GM12878 (cell line): ENCODE results near the gene PRELID2. TPM values are rescaled to one million over a fixed set of nuclear protein-coding genes. Genes with fewer than 3 reads are reported as not detected.

Experiments used
- ATAC-seq: fragments of 200-7000 bp; cut with Tn5 transposase; 3 replicates; pipeline ENCODE4 v1.9.1; 2020; ENCODE audit warnings: mild to moderate bottlenecking, moderate library complexity
- BruUV-seq: library from RNA; stranded (reverse); fragments of 400-500 nt; replicated peaks from 2 replicates; lab custom pipeline; 2021; lab: Mats Ljungman, UMichigan
- CTCF ChIA-PET: fragments of 300-600 bp; sonication (Branson Sonifier 250); formaldehyde crosslinking; extraction: SDS; loops from one replicate; lab custom pipeline; 2021; ENCODE audit warnings: inconsistent platforms; lab: Yijun Ruan, JAX
- POLR2A ChIA-PET: fragments of 350-600 bp; formaldehyde crosslinking; extraction: SDS; loops from one replicate; lab custom pipeline; 2021; ENCODE audit warnings: inconsistent platforms; lab: Charles Lee
- RAD21 ChIA-PET: fragments of 300-600 bp; sonication (Branson Sonifier 250); formaldehyde crosslinking; loops from one replicate; lab custom pipeline; 2023; ENCODE audit warnings: antibody characterized with exemption; ENCODE audit not compliant: unreplicated experiment; lab: Charles Lee
- SMC1A ChIA-PET: fragments of 300-600 bp; sonication (Branson Sonifier 250); formaldehyde crosslinking; loops from one replicate; lab custom pipeline; 2023; ENCODE audit not compliant: unreplicated experiment, uncharacterized antibody; lab: Charles Lee
- DNase-seq: peaks from one replicate; pipeline ENCODE4 v3.0.0-alpha.2; 2011; ENCODE audit warnings: low read depth, low spot score
- FAIRE-seq: peaks from 3 replicates; lab custom pipeline; 2011; peaks lifted over from hg19 to GRCh38; lab: Jason Lieb, UNC
- H2AFZ ChIP-seq: 2 replicates; pipeline ENCODE4 v1.6.0; 2011; ENCODE audit warnings: low read depth, low read length, control low read depth; ENCODE audit not compliant: control insufficient read depth
- H3K27ac ChIP-seq: 2 replicates; pipeline ENCODE4 v1.5.1; 2011; ENCODE audit warnings: control low read depth; ENCODE audit not compliant: control insufficient read depth, insufficient read depth
- H3K27me3 ChIP-seq, 2 experiments: replicated peaks in 1 of 2; 2 replicates each; pipeline versions ENCODE4 v1.6.0 to v1.6.1; 2011; ENCODE audit warnings: low read length in 1 of 2; ENCODE audit not compliant: control insufficient read depth in 2 of 2, insufficient read depth in 2 of 2
- H3K36me3 ChIP-seq, 2 experiments: 2 replicates each; pipeline ENCODE4 v1.5.1; 2011; ENCODE audit warnings: low read length in 1 of 2; ENCODE audit not compliant: control insufficient read depth in 2 of 2, insufficient read depth in 2 of 2
- H3K4me1 ChIP-seq: 2 replicates; pipeline ENCODE4 v1.6.1; 2011; ENCODE audit warnings: mild to moderate bottlenecking, low read length, moderate library complexity, mixed read lengths; ENCODE audit not compliant: control insufficient read depth, insufficient read depth
- H3K4me2 ChIP-seq: 2 replicates; pipeline ENCODE4 v1.6.0; 2011; ENCODE audit warnings: control low read depth; ENCODE audit not compliant: control insufficient read depth, insufficient read depth
- H3K4me3 ChIP-seq: fragments of 200-600 bp; sonication (generic); 2 replicates; pipeline ENCODE4 v1.5.1; 2016
- H3K79me2 ChIP-seq: 2 replicates; pipeline ENCODE4 v1.6.0; 2011; ENCODE audit warnings: low read length; ENCODE audit not compliant: control insufficient read depth, insufficient read depth
- H3K9ac ChIP-seq: 2 replicates; pipeline ENCODE4 v1.8.0; 2011; ENCODE audit warnings: low read length, control low read depth, mixed read lengths; ENCODE audit not compliant: control insufficient read depth, insufficient read depth
- H3K9me3 ChIP-seq: replicated peaks from 3 replicates; pipeline ENCODE4 v1.5.1; 2011; ENCODE audit warnings: mild to moderate bottlenecking, low read length; ENCODE audit not compliant: control insufficient read depth, insufficient read depth
- H4K20me1 ChIP-seq: 2 replicates; pipeline ENCODE4 v1.6.0; 2011; ENCODE audit not compliant: control insufficient read depth, insufficient read depth
- ASH2L ChIP-seq: fragments of 300-600, 200-600 bp; sonication (generic); IDR thresholded peaks from 2 replicates; pipeline ENCODE4 v1.6.1; 2017; ENCODE audit warnings: low read depth, mild to moderate bottlenecking, borderline replicate concordance
- BRCA1 ChIP-seq: IDR thresholded peaks from 2 replicates; pipeline ENCODE4 v1.6.1; 2011; ENCODE audit warnings: low read depth, low read length, improper control_type of control experiment
- CBX5 ChIP-seq: sonication (generic); IDR thresholded peaks from 2 replicates; pipeline ENCODE4 v1.6.1; 2016; ENCODE audit warnings: low read depth, moderate library complexity, mild to moderate bottlenecking, inconsistent platforms
- CHD1 ChIP-seq: IDR thresholded peaks from 2 replicates; pipeline ENCODE4 v1.6.1; 2012; ENCODE audit warnings: low read depth, low read length, improper control_type of control experiment
- CHD4 ChIP-seq: fragments of 200-600 bp; sonication (generic); IDR thresholded peaks from 2 replicates; pipeline ENCODE4 v1.6.1; 2016; ENCODE audit warnings: mild to moderate bottlenecking
- FOXK2 ChIP-seq: fragments of 450-650 bp; IDR thresholded peaks from 2 replicates; pipeline ENCODE4 v1.6.1; 2017; ENCODE audit warnings: mild to moderate bottlenecking, moderate library complexity
- MEF2A ChIP-seq: IDR thresholded peaks from 2 replicates; pipeline ENCODE4 v1.6.1; 2011; ENCODE audit warnings: low read depth, mild to moderate bottlenecking, low read length, moderate library complexity; ENCODE audit not compliant: insufficient read depth
- MTA2 ChIP-seq: fragments of 450-650 bp; IDR thresholded peaks from 2 replicates; pipeline ENCODE4 v1.6.1; 2016; ENCODE audit warnings: low read depth, mild to moderate bottlenecking, moderate library complexity
- MTA3 ChIP-seq: IDR thresholded peaks from 2 replicates; pipeline ENCODE4 v1.6.1; 2012; ENCODE audit warnings: low read length, inconsistent platforms, borderline replicate concordance
- MYB ChIP-seq: fragments of 150-350 bp; IDR thresholded peaks from 2 replicates; pipeline ENCODE4 v1.6.1; 2014; ENCODE audit warnings: mild to moderate bottlenecking, low read depth, low read length, borderline replicate concordance
- NRF1 ChIP-seq: conservative IDR thresholded peaks from 2 replicates; pipeline ENCODE4 v1.6.1; 2011; ENCODE audit warnings: mild to moderate bottlenecking, low read depth, low read length, improper control_type of control experiment
- POLR2A ChIP-seq: IDR thresholded peaks from 2 replicates; pipeline ENCODE4 v1.6.1; 2011; ENCODE audit warnings: low read depth, mild to moderate bottlenecking, low read length
- SIN3A ChIP-seq: IDR thresholded peaks from 2 replicates; pipeline ENCODE4 v1.6.1; 2012; ENCODE audit warnings: low read depth, low read length, improper control_type of control experiment
- SMAD1 ChIP-seq: fragments of 450-650 bp; IDR thresholded peaks from 2 replicates; pipeline ENCODE4 v1.6.1; 2018; ENCODE audit warnings: mild to moderate bottlenecking, low read depth; ENCODE audit not compliant: partially characterized antibody
- TAF1 ChIP-seq: IDR thresholded peaks from 2 replicates; pipeline ENCODE4 v1.6.1; 2011; ENCODE audit warnings: mild to moderate bottlenecking, low read depth, low read length, borderline replicate concordance
- WGBS: methylation state at CpG from one replicate; pipeline ENCODE4 v1.1.6; 2016; ENCODE audit warnings: low lambda C conversion rate; ENCODE audit not compliant: insufficient replicate concordance, insufficient coverage; ENCODE audit errors: missing lambda C conversion rate; 5-methylcytosine and 5-hydroxymethylcytosine counted together
- in situ Hi-C: fragments of 300-500 bp; cut with MboI; formaldehyde crosslinking; loops from 9 replicates; pipeline ENCODE4 v1.14.3; 2018; ENCODE audit warnings: mixed read lengths
- intact Hi-C: fragments of 100-400 bp; cut with micrococcal nuclease; formaldehyde crosslinking; loops from one replicate; pipeline ENCODE4 v1.14.2; 2022; ENCODE audit not compliant: unreplicated experiment
- polyA plus RNA-seq, 11 experiments: library from polyadenylated mRNA; depleted of rRNA in 4 of 11; unstranded in 6 of 11; stranded (reverse) in 5 of 11; fragments of >200 nt; fragmentation: Nextera tagmentation in 4 of 11; fragmentation: Illumina TruSeq in 1 of 11; extraction: Ambion mirVana in 4 of 11; extraction: Trizol in 1 of 11; gene quantifications; 1 replicate in 1 of 11; 2 replicates in 10 of 11; pipeline versions ENCODE4 v1.2.1 to v1.2.3, GENCODE V29; 2011 to 2016; ENCODE audit warnings: inconsistent platforms in 2 of 11, missing spikeins in 2 of 11, low read depth in 1 of 11
- total RNA-seq, 4 experiments: library from RNA; depleted of rRNA in 3 of 4; stranded (reverse); fragments of >200 nt in 3 of 4; fragmentation: Illumina TruSeq in 1 of 4; extraction: Trizol in 1 of 4; gene quantifications; 2 replicates each; pipeline versions ENCODE4 v1.2.1 to v1.2.3, GENCODE V29; 2013 to 2021
- TF ChIP-seq, protein P1 (sequence below): fragments of 450-650 bp; formaldehyde crosslinking; IDR thresholded peaks from 2 replicates; pipeline ENCODE4 v1.5.0; 2022; ENCODE audit warnings: mild to moderate bottlenecking, missing genetic modification characterization
- TF ChIP-seq, protein P2 (sequence below): fragments of 450-650 bp; IDR thresholded peaks from 2 replicates; pipeline ENCODE4 v1.6.1; 2016; ENCODE audit warnings: mild to moderate bottlenecking, moderate library complexity, borderline replicate concordance
- TF ChIP-seq, protein P3 (sequence below): fragments of 450-650 bp; conservative IDR thresholded peaks from 2 replicates; pipeline ENCODE4 v1.6.1; 2017; ENCODE audit warnings: mild to moderate bottlenecking, moderate library complexity

PRELID2 gene
- total and polyA plus RNA-seq, 10 of the 15 experiments (the other 5 are each of a cell fraction or from before 2014, with no cell fraction given): 0.07 to 0.31 (median 0.13) TPM; not detected in 5

DNA sequence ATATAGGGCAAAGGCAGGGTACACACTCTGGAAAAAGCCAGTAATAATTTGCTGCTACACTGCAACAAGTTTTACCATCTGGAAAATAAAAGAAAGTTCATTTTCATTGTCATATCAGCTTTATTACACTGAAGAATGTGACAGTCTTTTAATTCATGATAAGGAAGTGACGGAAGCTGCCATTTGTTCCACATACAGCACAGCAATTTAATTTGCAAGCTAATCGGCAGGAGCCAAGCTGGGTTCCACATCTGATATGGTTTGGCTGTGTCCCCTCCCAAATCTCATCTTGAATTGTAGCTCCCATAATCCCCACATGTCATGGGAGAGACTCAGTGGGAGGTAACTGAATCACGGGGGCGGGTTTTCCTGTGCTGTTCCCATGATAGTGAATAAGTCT lies 16.5 kb downstream of the PRELID2 start:
- no peaks in the 10 kb centered on the region for H3K36me3 ChIP-seq
- SMC1A ChIA-PET: no interaction called here
- H3K4me1 ChIP-seq: no peaks in the 10 kb centered on the region
- no peaks in the 10 kb centered on the region for H3K9me3 ChIP-seq
- intact Hi-C loops: loop anchor here (10.0 kb wide), 1 partner anchor 244 kb away; no protein-coding TSS in a partner anchor
- H2AFZ ChIP-seq: no peak overlapping the region
- no peak overlapping the region for H3K27ac ChIP-seq
- CTCF ChIA-PET: no interaction called here
- no peak overlapping the region for H3K9ac ChIP-seq
- in situ Hi-C loops: no loop called here
- H3K4me3 ChIP-seq: no peak overlapping the region
- H3K27me3 ChIP-seq: no peaks in the 10 kb centered on the region
- DNase-seq (no peak), ATAC-seq (no peak), FAIRE-seq (no peak)
- H3K4me2 ChIP-seq: no peak overlapping the region
- TF ChIP-seq MEF2A (no peak), CHD4 (no peak), CHD1 (no peak), MYB (no peak), MTA2 (no peak), TAF1 (no peak), BRCA1 (no peak), SMAD1 (no peak), MTA3 (no peak), CBX5 (no peak), POLR2A (no peak), NRF1 (no peak), SIN3A (no peak), ASH2L (no peak), FOXK2 (no peak)
- TF ChIP-seq, protein P1, sequence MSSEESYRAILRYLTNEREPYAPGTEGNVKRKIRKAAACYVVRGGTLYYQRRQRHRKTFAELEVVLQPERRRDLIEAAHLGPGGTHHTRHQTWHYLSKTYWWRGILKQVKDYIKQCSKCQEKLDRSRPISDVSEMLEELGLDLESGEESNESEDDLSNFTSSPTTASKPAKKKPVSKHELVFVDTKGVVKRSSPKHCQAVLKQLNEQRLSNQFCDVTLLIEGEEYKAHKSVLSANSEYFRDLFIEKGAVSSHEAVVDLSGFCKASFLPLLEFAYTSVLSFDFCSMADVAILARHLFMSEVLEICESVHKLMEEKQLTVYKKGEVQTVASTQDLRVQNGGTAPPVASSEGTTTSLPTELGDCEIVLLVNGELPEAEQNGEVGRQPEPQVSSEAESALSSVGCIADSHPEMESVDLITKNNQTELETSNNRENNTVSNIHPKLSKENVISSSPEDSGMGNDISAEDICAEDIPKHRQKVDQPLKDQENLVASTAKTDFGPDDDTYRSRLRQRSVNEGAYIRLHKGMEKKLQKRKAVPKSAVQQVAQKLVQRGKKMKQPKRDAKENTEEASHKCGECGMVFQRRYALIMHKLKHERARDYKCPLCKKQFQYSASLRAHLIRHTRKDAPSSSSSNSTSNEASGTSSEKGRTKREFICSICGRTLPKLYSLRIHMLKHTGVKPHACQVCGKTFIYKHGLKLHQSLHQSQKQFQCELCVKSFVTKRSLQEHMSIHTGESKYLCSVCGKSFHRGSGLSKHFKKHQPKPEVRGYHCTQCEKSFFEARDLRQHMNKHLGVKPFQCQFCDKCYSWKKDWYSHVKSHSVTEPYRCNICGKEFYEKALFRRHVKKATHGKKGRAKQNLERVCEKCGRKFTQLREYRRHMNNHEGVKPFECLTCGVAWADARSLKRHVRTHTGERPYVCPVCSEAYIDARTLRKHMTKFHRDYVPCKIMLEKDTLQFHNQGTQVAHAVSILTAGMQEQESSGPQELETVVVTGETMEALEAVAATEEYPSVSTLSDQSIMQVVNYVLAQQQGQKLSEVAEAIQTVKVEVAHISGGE (CRISPR knock-in tag): no peak
- TF ChIP-seq, protein P2, sequence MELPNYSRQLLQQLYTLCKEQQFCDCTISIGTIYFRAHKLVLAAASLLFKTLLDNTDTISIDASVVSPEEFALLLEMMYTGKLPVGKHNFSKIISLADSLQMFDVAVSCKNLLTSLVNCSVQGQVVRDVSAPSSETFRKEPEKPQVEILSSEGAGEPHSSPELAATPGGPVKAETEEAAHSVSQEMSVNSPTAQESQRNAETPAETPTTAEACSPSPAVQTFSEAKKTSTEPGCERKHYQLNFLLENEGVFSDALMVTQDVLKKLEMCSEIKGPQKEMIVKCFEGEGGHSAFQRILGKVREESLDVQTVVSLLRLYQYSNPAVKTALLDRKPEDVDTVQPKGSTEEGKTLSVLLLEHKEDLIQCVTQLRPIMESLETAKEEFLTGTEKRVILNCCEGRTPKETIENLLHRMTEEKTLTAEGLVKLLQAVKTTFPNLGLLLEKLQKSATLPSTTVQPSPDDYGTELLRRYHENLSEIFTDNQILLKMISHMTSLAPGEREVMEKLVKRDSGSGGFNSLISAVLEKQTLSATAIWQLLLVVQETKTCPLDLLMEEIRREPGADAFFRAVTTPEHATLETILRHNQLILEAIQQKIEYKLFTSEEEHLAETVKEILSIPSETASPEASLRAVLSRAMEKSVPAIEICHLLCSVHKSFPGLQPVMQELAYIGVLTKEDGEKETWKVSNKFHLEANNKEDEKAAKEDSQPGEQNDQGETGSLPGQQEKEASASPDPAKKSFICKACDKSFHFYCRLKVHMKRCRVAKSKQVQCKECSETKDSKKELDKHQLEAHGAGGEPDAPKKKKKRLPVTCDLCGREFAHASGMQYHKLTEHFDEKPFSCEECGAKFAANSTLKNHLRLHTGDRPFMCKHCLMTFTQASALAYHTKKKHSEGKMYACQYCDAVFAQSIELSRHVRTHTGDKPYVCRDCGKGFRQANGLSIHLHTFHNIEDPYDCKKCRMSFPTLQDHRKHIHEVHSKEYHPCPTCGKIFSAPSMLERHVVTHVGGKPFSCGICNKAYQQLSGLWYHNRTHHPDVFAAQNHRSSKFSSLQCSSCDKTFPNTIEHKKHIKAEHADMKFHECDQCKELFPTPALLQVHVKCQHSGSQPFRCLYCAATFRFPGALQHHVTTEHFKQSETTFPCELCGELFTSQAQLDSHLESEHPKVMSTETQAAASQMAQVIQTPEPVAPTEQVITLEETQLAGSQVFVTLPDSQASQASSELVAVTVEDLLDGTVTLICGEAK: no peak
- TF ChIP-seq, protein P3, sequence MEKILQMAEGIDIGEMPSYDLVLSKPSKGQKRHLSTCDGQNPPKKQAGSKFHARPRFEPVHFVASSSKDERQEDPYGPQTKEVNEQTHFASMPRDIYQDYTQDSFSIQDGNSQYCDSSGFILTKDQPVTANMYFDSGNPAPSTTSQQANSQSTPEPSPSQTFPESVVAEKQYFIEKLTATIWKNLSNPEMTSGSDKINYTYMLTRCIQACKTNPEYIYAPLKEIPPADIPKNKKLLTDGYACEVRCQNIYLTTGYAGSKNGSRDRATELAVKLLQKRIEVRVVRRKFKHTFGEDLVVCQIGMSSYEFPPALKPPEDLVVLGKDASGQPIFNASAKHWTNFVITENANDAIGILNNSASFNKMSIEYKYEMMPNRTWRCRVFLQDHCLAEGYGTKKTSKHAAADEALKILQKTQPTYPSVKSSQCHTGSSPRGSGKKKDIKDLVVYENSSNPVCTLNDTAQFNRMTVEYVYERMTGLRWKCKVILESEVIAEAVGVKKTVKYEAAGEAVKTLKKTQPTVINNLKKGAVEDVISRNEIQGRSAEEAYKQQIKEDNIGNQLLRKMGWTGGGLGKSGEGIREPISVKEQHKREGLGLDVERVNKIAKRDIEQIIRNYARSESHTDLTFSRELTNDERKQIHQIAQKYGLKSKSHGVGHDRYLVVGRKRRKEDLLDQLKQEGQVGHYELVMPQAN: no peak
- no peaks in the 10 kb centered on the region for H3K79me2 ChIP-seq
- POLR2A ChIA-PET: no interaction called here
- WGBS: 43% methylated on average over 4 of the region's 4 CpGs
- H4K20me1 ChIP-seq: no peaks in the 10 kb centered on the region
- no TSS peak for BruUV-seq
- RAD21 ChIA-PET: no interaction called here
